NCI-H2171 (cell line): Measurements from ENCODE around the gene NUTM2B.
"Not testable (repeated sequence)": the region's sequence is repeated elsewhere in the genome, so short reads cannot be mapped to it uniquely, and the experiment has no call there.

ENCODE experiments used
- DNase-seq: peaks from one replicate; lab custom pipeline; 2025; lab: John Stamatoyannopoulos, UW

The NUTM2B gene

GRCh38 chr10:79726620-79727019, 23.6 kb downstream of the NUTM2B start:
- DNase-seq, result not testable (repeated sequence)

GRCh38 chr10:79744844-79745243, 41.8 kb downstream of the NUTM2B start:
- DNase-seq, result not testable (repeated sequence)

- DNase-seq, result not testable (repeated sequence)
Observed at GRCh38 chr10:79748510-79748909, 45.5 kb downstream of the NUTM2B start.

GRCh38 chr10:79753601-79754000, 50.6 kb downstream of the NUTM2B start:
- not testable (repeated sequence) for DNase-seq

- not testable (repeated sequence) for DNase-seq
Observed at GRCh38 chr10:79758297-79758993, 55.4 kb downstream of the NUTM2B start.
